Stimulated activated CD8-positive, alpha-beta memory T cell treated with anti-CD3 and anti-CD28 coated beads, Interleukin-4, amount 100 ng/mL, for 1 hour (primary cell): Measurements from ENCODE around the gene KCNQ2.
"Not testable (repeated sequence)": the region's sequence is repeated elsewhere in the genome, so short reads cannot be mapped to it uniquely, and the experiment has no call there.

ENCODE experiments used
- DNase-seq, 2 donors: peaks; one replicate each; pipeline ENCODE4 v3.0.0-alpha.2; 2020; ENCODE audit warnings: low read depth in 2 of 2, low spot score in 1 of 2

Gene KCNQ2

GRCh38 chr20:63387917-63388316, 84.5 kb downstream of the KCNQ2 start:
- no peak for DNase-seq

- no peak for DNase-seq
These were observed 85.1 kb downstream of the KCNQ2 start for GRCh38 chr20:63387393-63387792.

- DNase-seq: no peak
These were observed 86.0 kb downstream of the KCNQ2 start for GRCh38 chr20:63386491-63386890.

- no peak for DNase-seq
These were observed 86.6 kb downstream of the KCNQ2 start for GRCh38 chr20:63385819-63386218.

GRCh38 chr20:63384336-63384735, 88.1 kb downstream of the KCNQ2 start:
- DNase-seq: no peak

GRCh38 chr20:63383556-63383955, 88.9 kb downstream of the KCNQ2 start:
- no peak for DNase-seq

GRCh38 chr20:63382551-63383300, 89.7 kb downstream of the KCNQ2 start:
- DNase-seq: no peak

GRCh38 chr20:63381781-63382431, 90.5 kb downstream of the KCNQ2 start:
- DNase-seq: no peak

- no peak for DNase-seq
These were observed 92.0 kb downstream of the KCNQ2 start for GRCh38 chr20:63380346-63380870.

- not testable (repeated sequence) for DNase-seq
These were observed 92.6 kb downstream of the KCNQ2 start for GRCh38 chr20:63379872-63380271.

GRCh38 chr20:63379296-63379695, 93.2 kb downstream of the KCNQ2 start:
- DNase-seq: no peak

GRCh38 chr20:63378626-63379025, 93.8 kb downstream of the KCNQ2 start:
- no peak for DNase-seq

GRCh38 chr20:63377951-63378381, 94.5 kb downstream of the KCNQ2 start:
- no peak for DNase-seq

- DNase-seq: no peak
These were observed 95.1 kb downstream of the KCNQ2 start for GRCh38 chr20:63377256-63377941.

- DNase-seq: no peak
These were observed 95.9 kb downstream of the KCNQ2 start for GRCh38 chr20:63376283-63377250.

- DNase-seq: no peak
These were observed 97.0 kb downstream of the KCNQ2 start for GRCh38 chr20:63375438-63375837.

GRCh38 chr20:63374504-63374903, 98.0 kb downstream of the KCNQ2 start:
- DNase-seq: no peak

- no peak for DNase-seq
These were observed 98.5 kb downstream of the KCNQ2 start for GRCh38 chr20:63373996-63374395.

- DNase-seq: no peak
These were observed 99.2 kb downstream of the KCNQ2 start for GRCh38 chr20:63372971-63373885.
